NCI-H2107 (cell line): Measurements from ENCODE around the gene RNASEL.

ENCODE experiments used
- DNase-seq: peaks from one replicate; lab custom pipeline; 2025; lab: John Stamatoyannopoulos, UW

The RNASEL gene

GRCh38 chr1:182600745-182601415, 11.8 kb upstream of the RNASEL start:
- DNase-seq, result no peak

GRCh38 chr1:182600036-182600713, 11.1 kb upstream of the RNASEL start:
- no peak for DNase-seq

GRCh38 chr1:182599339-182599738, 10.3 kb upstream of the RNASEL start:
- DNase-seq, result no peak

- DNase-seq, result no peak
Observed at GRCh38 chr1:182598296-182598695, 9.2 kb upstream of the RNASEL start.

- no peak for DNase-seq
Observed at GRCh38 chr1:182596934-182597333, 7.9 kb upstream of the RNASEL start.

GRCh38 chr1:182595641-182596240, 6.7 kb upstream of the RNASEL start:
- no peak for DNase-seq

GRCh38 chr1:182589931-182590330, 875 bp upstream of the RNASEL start:
- no peak for DNase-seq

- no peak for DNase-seq
Observed at GRCh38 chr1:182589520-182589919, 464 bp upstream of the RNASEL start.

- no peak for DNase-seq
Observed at GRCh38 chr1:182587666-182588499, 1.2 kb downstream of the RNASEL start.

GRCh38 chr1:182587093-182587492, 2.0 kb downstream of the RNASEL start:
- DNase-seq, result no peak

GRCh38 chr1:182586380-182586779, 2.7 kb downstream of the RNASEL start:
- DNase-seq, result no peak

- DNase-seq, result no peak
Observed at GRCh38 chr1:182584746-182585145, 4.3 kb downstream of the RNASEL start.

GRCh38 chr1:182580736-182581135, 8.3 kb downstream of the RNASEL start:
- no peak for DNase-seq

GRCh38 chr1:182575540-182576149, 13.4 kb downstream of the RNASEL start:
- no peak for DNase-seq

GRCh38 chr1:182574156-182574555, 14.9 kb downstream of the RNASEL start:
- DNase-seq, result no peak

- no peak for DNase-seq
Observed at GRCh38 chr1:182570611-182570970, 18.5 kb downstream of the RNASEL start.

- no peak for DNase-seq
Observed at GRCh38 chr1:182569939-182570610, 19.0 kb downstream of the RNASEL start.

- DNase-seq, result no peak
Observed at GRCh38 chr1:182568647-182569284, 20.3 kb downstream of the RNASEL start.

GRCh38 chr1:182567629-182568028, 21.4 kb downstream of the RNASEL start:
- DNase-seq, result no peak

- DNase-seq, result no peak
Observed at GRCh38 chr1:182565537-182565936, 23.5 kb downstream of the RNASEL start.

- DNase-seq, result no peak
Observed at GRCh38 chr1:182564406-182565004, 24.6 kb downstream of the RNASEL start.
